ENCODE results near the gene GNS.
"Not testable (repeated sequence)": the region's sequence is repeated elsewhere in the genome, so short reads cannot be mapped to it uniquely, and the experiment has no call there.

GNS gene

GRCh38 chr12:64779354-64779974, 20.3 kb upstream of the GNS start:
- peaks cover 11% of the 10 kb centered on the region for H3K9me3 ChIP-seq (ENCODE audit: control insufficient read depth, low read length)
- no peak overlapping the region for H3K4me3 ChIP-seq (ENCODE audit: extremely low read depth, insufficient read depth, low read length, poor library complexity, severe bottlenecking)
- no peak overlapping the region for H3K27ac ChIP-seq (ENCODE audit: low read depth, low read length, severe bottlenecking)
- 93 to 100% methylated on average over 3 to 8 of the region's 10 CpGs for WGBS, 2 experiments (ENCODE audit: insufficient coverage in 2 of 2)
- no peaks in the 10 kb centered on the region for H3K36me3 ChIP-seq (ENCODE audit: control insufficient read depth, insufficient read depth, low read length)
- H3K4me1 ChIP-seq (ENCODE audit: control insufficient read depth, insufficient read depth, low read length, poor library complexity, severe bottlenecking): no peaks in the 10 kb centered on the region

GRCh38 chr12:64775147-64775736, 16.0 kb upstream of the GNS start:
- H3K4me3 ChIP-seq (ENCODE audit: extremely low read depth, insufficient read depth, low read length, poor library complexity, severe bottlenecking); H3K36me3 ChIP-seq (ENCODE audit: control insufficient read depth, insufficient read depth, low read length); H3K4me1 ChIP-seq (ENCODE audit: control insufficient read depth, insufficient read depth, low read length, poor library complexity, severe bottlenecking); H3K27ac ChIP-seq (ENCODE audit: low read depth, low read length, severe bottlenecking): not testable (repeated sequence)
- H3K9me3 ChIP-seq (ENCODE audit: control insufficient read depth, low read length): peaks cover 11% of the 10 kb centered on the region

- no peak overlapping the region for H3K27ac ChIP-seq (ENCODE audit: low read depth, low read length, severe bottlenecking)
- H3K36me3 ChIP-seq (ENCODE audit: control insufficient read depth, insufficient read depth, low read length): no peaks in the 10 kb centered on the region
- peaks cover 11% of the 10 kb centered on the region for H3K9me3 ChIP-seq (ENCODE audit: control insufficient read depth, low read length)
- no peak overlapping the region for H3K4me3 ChIP-seq (ENCODE audit: extremely low read depth, insufficient read depth, low read length, poor library complexity, severe bottlenecking)
- H3K4me1 ChIP-seq (ENCODE audit: control insufficient read depth, insufficient read depth, low read length, poor library complexity, severe bottlenecking): no peaks in the 10 kb centered on the region
Observed at GRCh38 chr12:64773386-64773785, 14.2 kb upstream of the GNS start.

- no peaks in the 10 kb centered on the region for H3K4me1 ChIP-seq (ENCODE audit: control insufficient read depth, insufficient read depth, low read length, poor library complexity, severe bottlenecking)
- H3K36me3 ChIP-seq (ENCODE audit: control insufficient read depth, insufficient read depth, low read length): no peaks in the 10 kb centered on the region
- 40 to 88% methylated on average over 1 to 2 of the region's 3 CpGs for WGBS, 2 experiments (ENCODE audit: insufficient coverage in 2 of 2)
- no peaks in the 10 kb centered on the region for H3K9me3 ChIP-seq (ENCODE audit: control insufficient read depth, low read length)
- no peak overlapping the region for H3K27ac ChIP-seq (ENCODE audit: low read depth, low read length, severe bottlenecking)
- no peak overlapping the region for H3K4me3 ChIP-seq (ENCODE audit: extremely low read depth, insufficient read depth, low read length, poor library complexity, severe bottlenecking)
Observed at GRCh38 chr12:64767495-64767894, 8.3 kb upstream of the GNS start.

GRCh38 chr12:64760808-64761573, 1.8 kb upstream of the GNS start:
- WGBS, 2 experiments (ENCODE audit: insufficient coverage in 2 of 2): 100% methylated on average over 3 of the region's 6 CpGs
- Histone ChIP-seq H3K4me1 (ENCODE audit: control insufficient read depth, insufficient read depth, low read length, poor library complexity, severe bottlenecking) (peaks cover 5% of the 10 kb centered on the region), H3K4me3 (ENCODE audit: extremely low read depth, insufficient read depth, low read length, poor library complexity, severe bottlenecking) (no peak overlapping the region), H3K36me3 (ENCODE audit: control insufficient read depth, insufficient read depth, low read length) (no peaks in the 10 kb centered on the region), H3K27ac (ENCODE audit: low read depth, low read length, severe bottlenecking) (no peak overlapping the region), H3K9me3 (ENCODE audit: control insufficient read depth, low read length) (no peaks in the 10 kb centered on the region)

GRCh38 chr12:64757771-64758170, 1.4 kb downstream of the GNS start:
- no peaks in the 10 kb centered on the region for H3K9me3 ChIP-seq (ENCODE audit: control insufficient read depth, low read length)
- WGBS, 2 experiments (ENCODE audit: insufficient coverage in 2 of 2): 84 to 92% methylated on average over 3 of the region's 3 CpGs
- no peaks in the 10 kb centered on the region for H3K36me3 ChIP-seq (ENCODE audit: control insufficient read depth, insufficient read depth, low read length)
- H3K4me3 ChIP-seq (ENCODE audit: extremely low read depth, insufficient read depth, low read length, poor library complexity, severe bottlenecking): no peak overlapping the region
- H3K4me1 ChIP-seq (ENCODE audit: control insufficient read depth, insufficient read depth, low read length, poor library complexity, severe bottlenecking): peaks cover 6% of the 10 kb centered on the region
- H3K27ac ChIP-seq (ENCODE audit: low read depth, low read length, severe bottlenecking): no peak overlapping the region

GRCh38 chr12:64756376-64756775, 2.8 kb downstream of the GNS start:
- no CpG with 5 or more reads among the region's 2 CpGs for whole genome bisulfite sequencing, 2 experiments (ENCODE audit: insufficient coverage in 2 of 2)
- Histone ChIP-seq H3K36me3 (ENCODE audit: control insufficient read depth, insufficient read depth, low read length) (peaks cover 4% of the 10 kb centered on the region), H3K4me1 (ENCODE audit: control insufficient read depth, insufficient read depth, low read length, poor library complexity, severe bottlenecking) (peaks cover 8% of the 10 kb centered on the region), H3K9me3 (ENCODE audit: control insufficient read depth, low read length) (no peaks in the 10 kb centered on the region), H3K27ac (ENCODE audit: low read depth, low read length, severe bottlenecking) (no peak overlapping the region), H3K4me3 (ENCODE audit: extremely low read depth, insufficient read depth, low read length, poor library complexity, severe bottlenecking) (no peak overlapping the region)

GRCh38 chr12:64753427-64753826, 5.8 kb downstream of the GNS start:
- H3K4me3 ChIP-seq (ENCODE audit: extremely low read depth, insufficient read depth, low read length, poor library complexity, severe bottlenecking): no peak overlapping the region
- H3K36me3 ChIP-seq (ENCODE audit: control insufficient read depth, insufficient read depth, low read length): peaks cover 28% of the 10 kb centered on the region
- H3K9me3 ChIP-seq (ENCODE audit: control insufficient read depth, low read length): no peaks in the 10 kb centered on the region
- H3K4me1 ChIP-seq (ENCODE audit: control insufficient read depth, insufficient read depth, low read length, poor library complexity, severe bottlenecking): peaks cover 8% of the 10 kb centered on the region
- 100% methylated on average over 1 of the region's 3 CpGs; no CpG with 5 or more reads in 1 of the 2 experiments for WGBS, 2 experiments (ENCODE audit: insufficient coverage in 2 of 2)
- H3K27ac ChIP-seq (ENCODE audit: low read depth, low read length, severe bottlenecking): no peak overlapping the region

- 96 to 100% methylated on average over 3 to 4 of the region's 4 CpGs for WGBS, 2 experiments (ENCODE audit: insufficient coverage in 2 of 2)
- no peak overlapping the region for H3K27ac ChIP-seq (ENCODE audit: low read depth, low read length, severe bottlenecking)
- H3K36me3 ChIP-seq (ENCODE audit: control insufficient read depth, insufficient read depth, low read length): peaks cover 31% of the 10 kb centered on the region
- peaks cover 5% of the 10 kb centered on the region for H3K4me1 ChIP-seq (ENCODE audit: control insufficient read depth, insufficient read depth, low read length, poor library complexity, severe bottlenecking)
- no peaks in the 10 kb centered on the region for H3K9me3 ChIP-seq (ENCODE audit: control insufficient read depth, low read length)
- no peak overlapping the region for H3K4me3 ChIP-seq (ENCODE audit: extremely low read depth, insufficient read depth, low read length, poor library complexity, severe bottlenecking)
Observed at GRCh38 chr12:64752833-64753238, 6.4 kb downstream of the GNS start.

GRCh38 chr12:64752032-64752431, 7.2 kb downstream of the GNS start:
- H3K27ac ChIP-seq (ENCODE audit: low read depth, low read length, severe bottlenecking): no peak overlapping the region
- no peaks in the 10 kb centered on the region for H3K9me3 ChIP-seq (ENCODE audit: control insufficient read depth, low read length)
- H3K36me3 ChIP-seq (ENCODE audit: control insufficient read depth, insufficient read depth, low read length): peaks cover 31% of the 10 kb centered on the region
- no peak overlapping the region for H3K4me3 ChIP-seq (ENCODE audit: extremely low read depth, insufficient read depth, low read length, poor library complexity, severe bottlenecking)
- H3K4me1 ChIP-seq (ENCODE audit: control insufficient read depth, insufficient read depth, low read length, poor library complexity, severe bottlenecking): peaks cover 6% of the 10 kb centered on the region
